MCF 10A (cell line): ENCODE measurements around the gene TIGAR. TPM values are rescaled to one million over a fixed set of nuclear protein-coding genes. Genes with fewer than 3 reads are reported as not detected.

Experiments used
- BruUV-seq: library from RNA; stranded (reverse); fragments of 400-500 nt; replicated peaks from 2 replicates; lab custom pipeline; 2021; lab: Mats Ljungman, UMichigan
- CTCF ChIA-PET: fragments of 300-600 bp; sonication (Branson Sonifier 250); formaldehyde crosslinking; extraction: SDS; loops from one replicate; lab custom pipeline; 2021; ENCODE audit warnings: antibody characterized with exemption, inconsistent platforms; lab: Yijun Ruan, JAX
- POLR2A ChIA-PET: fragments of 300-600, 350-650 bp; sonication (Branson Sonifier 250); formaldehyde crosslinking; extraction: SDS; loops from one replicate; lab custom pipeline; 2020; ENCODE audit warnings: antibody characterized with exemption, inconsistent platforms; lab: Yijun Ruan, JAX
- DNase-seq: peaks from one replicate; pipeline ENCODE4 v3.0.0-alpha.2; 2018; ENCODE audit not compliant: unreplicated experiment
- H3K27ac Mint-ChIP-seq: one replicate; pipeline ENCODE4 v1.8.0; 2022; ENCODE audit warnings: mild to moderate bottlenecking, low read depth, mixed read lengths; ENCODE audit not compliant: unreplicated experiment
- H3K27me3 Mint-ChIP-seq: one replicate; pipeline ENCODE4 v1.8.0; 2022; ENCODE audit warnings: mixed read lengths; ENCODE audit not compliant: insufficient read depth, unreplicated experiment
- H3K36me3 Mint-ChIP-seq: one replicate; pipeline ENCODE4 v1.8.0; 2022; ENCODE audit warnings: mild to moderate bottlenecking, moderate library complexity, mixed read lengths; ENCODE audit not compliant: insufficient read depth, unreplicated experiment
- H3K4me1 Mint-ChIP-seq: one replicate; pipeline ENCODE4 v1.8.0; 2022; ENCODE audit warnings: mixed read lengths; ENCODE audit not compliant: insufficient read depth, unreplicated experiment
- H3K4me3 Mint-ChIP-seq: one replicate; pipeline ENCODE4 v1.8.0; 2022; ENCODE audit warnings: mild to moderate bottlenecking, moderate library complexity, mixed read lengths; ENCODE audit not compliant: unreplicated experiment
- H3K9me3 Mint-ChIP-seq: one replicate; pipeline ENCODE4 v1.8.0; 2022; ENCODE audit warnings: mixed read lengths; ENCODE audit not compliant: unreplicated experiment
- intact Hi-C: fragments of 100-400 bp; cut with micrococcal nuclease; formaldehyde crosslinking; loops from 2 replicates; pipeline ENCODE4 v1.14.1; 2022
- total RNA-seq: library from RNA; stranded (reverse); gene quantifications from 2 replicates; pipeline ENCODE4 v1.2.3, GENCODE V29; 2022
- TF ChIP-seq, protein P1 (sequence below): fragments of 200-600 bp; IDR thresholded peaks from one replicate; pipeline ENCODE4 v1.8.0; 2022; ENCODE audit warnings: antibody characterized with exemption, mild to moderate bottlenecking; ENCODE audit not compliant: unreplicated experiment

TIGAR gene
- total RNA-seq, 1 experiment from 2014 or later: 45.8 TPM

GRCh38 chr12:4292341-4293073 is 28.5 kb upstream of the TIGAR start:
- TF ChIP-seq, protein P1, sequence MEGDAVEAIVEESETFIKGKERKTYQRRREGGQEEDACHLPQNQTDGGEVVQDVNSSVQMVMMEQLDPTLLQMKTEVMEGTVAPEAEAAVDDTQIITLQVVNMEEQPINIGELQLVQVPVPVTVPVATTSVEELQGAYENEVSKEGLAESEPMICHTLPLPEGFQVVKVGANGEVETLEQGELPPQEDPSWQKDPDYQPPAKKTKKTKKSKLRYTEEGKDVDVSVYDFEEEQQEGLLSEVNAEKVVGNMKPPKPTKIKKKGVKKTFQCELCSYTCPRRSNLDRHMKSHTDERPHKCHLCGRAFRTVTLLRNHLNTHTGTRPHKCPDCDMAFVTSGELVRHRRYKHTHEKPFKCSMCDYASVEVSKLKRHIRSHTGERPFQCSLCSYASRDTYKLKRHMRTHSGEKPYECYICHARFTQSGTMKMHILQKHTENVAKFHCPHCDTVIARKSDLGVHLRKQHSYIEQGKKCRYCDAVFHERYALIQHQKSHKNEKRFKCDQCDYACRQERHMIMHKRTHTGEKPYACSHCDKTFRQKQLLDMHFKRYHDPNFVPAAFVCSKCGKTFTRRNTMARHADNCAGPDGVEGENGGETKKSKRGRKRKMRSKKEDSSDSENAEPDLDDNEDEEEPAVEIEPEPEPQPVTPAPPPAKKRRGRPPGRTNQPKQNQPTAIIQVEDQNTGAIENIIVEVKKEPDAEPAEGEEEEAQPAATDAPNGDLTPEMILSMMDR: no peak
- Mint-ChIP-seq H3K9me3 (no peaks in the 10 kb centered on the region), H3K36me3 (peaks cover 68% of the 10 kb centered on the region), H3K27ac (peak overlapping the region; percentile 17), H3K27me3 (no peaks in the 10 kb centered on the region), H3K4me3 (no peak overlapping the region), H3K4me1 (no peaks in the 10 kb centered on the region)
- BruUV-seq: no TSS peak
- CTCF ChIA-PET: interaction anchor here (0.6 to 4.9 kb wide), 4 partner anchors 15 to 410 kb away, joined by 3 to 38 read pairs (median 4); no protein-coding TSS in a partner anchor
- POLR2A ChIA-PET: interaction anchor here (1.1 kb wide), 1 partner anchor 28 kb away, joined by 3 read pairs; no protein-coding TSS in a partner anchor
- DNase-seq: no peak
- intact Hi-C loops: no loop called here

GRCh38 chr12:4293299-4293965 is 27.6 kb upstream of the TIGAR start:
- no peaks in the 10 kb centered on the region for H3K4me1 Mint-ChIP-seq
- H3K27ac Mint-ChIP-seq: no peak overlapping the region
- no TSS peak for BruUV-seq

DNA sequence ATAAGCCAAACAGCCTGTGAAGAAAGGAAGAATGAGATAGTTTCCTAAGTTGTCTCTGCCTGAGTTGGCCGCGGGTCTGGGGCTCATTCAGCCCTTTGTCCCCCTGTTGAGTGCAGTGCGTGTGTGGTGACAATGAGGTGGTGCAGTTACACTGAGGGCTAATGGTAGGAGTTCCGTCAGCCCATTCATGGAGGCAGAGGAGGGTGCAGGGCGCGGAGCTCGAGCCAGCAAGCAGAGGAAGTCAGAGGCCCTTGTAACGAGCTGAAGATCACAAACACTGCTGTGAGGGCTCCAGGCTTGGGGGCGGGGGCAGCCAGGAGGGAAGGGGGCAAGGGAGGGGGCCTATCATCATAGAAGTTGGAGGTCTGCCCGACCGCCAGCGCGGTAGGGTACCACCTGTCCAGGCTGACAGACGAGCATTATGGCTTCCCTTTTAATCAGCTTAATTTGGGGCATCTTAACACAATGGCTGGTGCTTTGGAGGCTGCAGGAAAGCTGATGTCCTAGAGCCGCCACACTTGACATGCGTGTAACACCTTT is 27.0 kb upstream of the TIGAR start:
- POLR2A ChIA-PET: no interaction called here
- CTCF ChIA-PET: interaction anchor here (0.5 to 2.3 kb wide), 7 partner anchors 13 to 560 kb away, joined by 3 to 11 read pairs (median 3); no protein-coding TSS in a partner anchor
- no peak for DNase-seq
- no peaks in the 10 kb centered on the region for H3K9me3 Mint-ChIP-seq
- H3K36me3 Mint-ChIP-seq: peaks cover 62% of the 10 kb centered on the region
- no TSS peak for BruUV-seq
- no peak overlapping the region for H3K27ac Mint-ChIP-seq
- TF ChIP-seq, protein P1: no peak
- no peaks in the 10 kb centered on the region for H3K27me3 Mint-ChIP-seq
- no peak overlapping the region for H3K4me3 Mint-ChIP-seq
- intact Hi-C loops: no loop called here
- H3K4me1 Mint-ChIP-seq: no peaks in the 10 kb centered on the region

More at GRCh38 chr12:4293299-4293965, 27.6 kb upstream of the TIGAR start:
- no peak for DNase-seq
- POLR2A ChIA-PET: interaction anchor here (0.7 kb wide), 1 partner anchor 15 kb away, joined by 3 read pairs; no protein-coding TSS in a partner anchor
- H3K4me3 Mint-ChIP-seq: no peak overlapping the region
- H3K27me3 Mint-ChIP-seq: no peaks in the 10 kb centered on the region
- no peaks in the 10 kb centered on the region for H3K9me3 Mint-ChIP-seq
- TF ChIP-seq, protein P1: no peak
- peaks cover 68% of the 10 kb centered on the region for H3K36me3 Mint-ChIP-seq
- intact Hi-C loops: no loop called here
- CTCF ChIA-PET: interaction anchor here (0.5 to 2.3 kb wide), 5 partner anchors 15 to 561 kb away, joined by 3 to 11 read pairs (median 4); no protein-coding TSS in a partner anchor

- H3K27ac Mint-ChIP-seq: no peak overlapping the region
- no peak for DNase-seq
- no peaks in the 10 kb centered on the region for H3K4me1 Mint-ChIP-seq
- ChIA-PET CTCF (interaction anchor here (0.6 kb wide), 1 partner anchor 1220 kb away, joined by 3 read pairs; no protein-coding TSS in a partner anchor), POLR2A (no interaction called here)
- no peak overlapping the region for H3K4me3 Mint-ChIP-seq
- no peaks in the 10 kb centered on the region for H3K9me3 Mint-ChIP-seq
- peaks cover under 1% of the 10 kb centered on the region for H3K27me3 Mint-ChIP-seq
- peaks cover 63% of the 10 kb centered on the region for H3K36me3 Mint-ChIP-seq
- intact Hi-C loops: no loop called here
- BruUV-seq: no TSS peak
- TF ChIP-seq, protein P1: no peak
Measured at GRCh38 chr12:4296751-4297150, 24.3 kb upstream of the TIGAR start.
